ENCODE results near the gene ARFGAP3. TPM values are rescaled to one million over a fixed set of nuclear protein-coding genes. Genes with fewer than 3 reads are reported as not detected.

ARFGAP3 gene
- total RNA-seq, 1 experiment from 2014 or later = 16.9 TPM

- no peak overlapping the region for H3K4me3 Mint-ChIP-seq
- no peak for TF ChIP-seq JAZF1 (CRISPR knock-in tag; IDR thresholded peaks at IDR 0.05)
- no peak for TF ChIP-seq ATF2 (CRISPR knock-in tag; IDR thresholded peaks at IDR 0.05; ENCODE audit: borderline replicate concordance, low read depth)
- TF ChIP-seq ZNF138 (CRISPR knock-in tag; conservative IDR thresholded peaks at IDR 0.05) = no peak
- no peak for TF ChIP-seq SP1 (CRISPR knock-in tag; conservative IDR thresholded peaks at IDR 0.05)
- TF ChIP-seq GRHL2 (CRISPR knock-in tag; IDR thresholded peaks at IDR 0.05; ENCODE audit: insufficient replicate concordance, severe bottlenecking) = no peak
- no peak for TF ChIP-seq HMGA2 (CRISPR knock-in tag; IDR thresholded peaks at IDR 0.05)
- TF ChIP-seq CREM (CRISPR knock-in tag; IDR thresholded peaks at IDR 0.05) = no peak
- TF ChIP-seq ATF1 (CRISPR knock-in tag; IDR thresholded peaks at IDR 0.05) = no peak
- no peak for TF ChIP-seq FOXJ3 (CRISPR knock-in tag; IDR thresholded peaks at IDR 0.05; ENCODE audit: borderline replicate concordance)
- TF ChIP-seq TEAD4 (CRISPR knock-in tag; IDR thresholded peaks at IDR 0.05) = no peak
- TF ChIP-seq OVOL2 (CRISPR knock-in tag; IDR thresholded peaks at IDR 0.05; ENCODE audit: borderline replicate concordance) = no peak
- TF ChIP-seq IRF2 (CRISPR knock-in tag; IDR thresholded peaks at IDR 0.05; ENCODE audit: borderline replicate concordance, low read depth) = no peak
- no peak for TF ChIP-seq USF1 (CRISPR knock-in tag; IDR thresholded peaks at IDR 0.05)
- H3K4me1 Mint-ChIP-seq = no peaks in the 10 kb centered on the region
- DNase-seq (ENCODE audit: low spot score) = no peak
- ChIA-PET CTCF (interaction anchor here (1.0 to 2.1 kb wide), 2 partner anchors 33 to 226 kb away, joined by 3 to 7 read pairs; no protein-coding TSS in a partner anchor), POLR2A (no interaction called here)
- no peak for ATAC-seq
- no peak overlapping the region for H3K27ac Mint-ChIP-seq
- H3K27me3 Mint-ChIP-seq (ENCODE audit: low read depth) = no peaks in the 10 kb centered on the region
- no peaks in the 10 kb centered on the region for H3K9me3 Mint-ChIP-seq
- peaks cover 4% of the 10 kb centered on the region; the same call in 1 of the 2 replicates for H3K36me3 Mint-ChIP-seq
These were observed 22.7 kb downstream of the ARFGAP3 start for GRCh38 chr22:42834177-42834949.

- Mint-ChIP-seq H3K36me3 (peaks cover 4% of the 10 kb centered on the region; the same call in 1 of the 2 replicates), H3K27me3 (ENCODE audit: low read depth) (no peaks in the 10 kb centered on the region), H3K27ac (no peak overlapping the region), H3K4me3 (no peak overlapping the region), H3K9me3 (no peaks in the 10 kb centered on the region), H3K4me1 (no peaks in the 10 kb centered on the region)
- ATAC-seq (no peak), DNase-seq (ENCODE audit: low spot score) (no peak)
- CTCF ChIA-PET = interaction anchor here (0.6 kb wide), 1 partner anchor 43 kb away, joined by 3 read pairs; no protein-coding TSS in a partner anchor
- TF ChIP-seq ZNF423 (CRISPR knock-in tag; IDR thresholded peaks at IDR 0.05) = no peak
- no peak for TF ChIP-seq ZNF263 (CRISPR knock-in tag; IDR thresholded peaks at IDR 0.05; ENCODE audit: low read depth)
- no peak for TF ChIP-seq CTCF (IDR thresholded peaks at IDR 0.05)
- TF ChIP-seq ZNF317 (CRISPR knock-in tag; IDR thresholded peaks at IDR 0.05; ENCODE audit: borderline replicate concordance, low read depth) = no peak
- no peak for TF ChIP-seq E2F5 (CRISPR knock-in tag; IDR thresholded peaks at IDR 0.05)
- no peak for TF ChIP-seq MAX (CRISPR knock-in tag; IDR thresholded peaks at IDR 0.05)
- no peak for TF ChIP-seq MXD4 (CRISPR knock-in tag; IDR thresholded peaks at IDR 0.05; ENCODE audit: borderline replicate concordance)
- no peak for TF ChIP-seq PREB (CRISPR knock-in tag; IDR thresholded peaks at IDR 0.05; ENCODE audit: borderline replicate concordance)
- no peak for TF ChIP-seq SOX15 (CRISPR knock-in tag; IDR thresholded peaks at IDR 0.05)
- TF ChIP-seq TEAD4 (CRISPR knock-in tag; IDR thresholded peaks at IDR 0.05) = no peak
- POLR2A ChIA-PET = no interaction called here
These were observed 24.0 kb downstream of the ARFGAP3 start for GRCh38 chr22:42833104-42833503.

Data from WTC11 (cell line).